Stimulated activated CD8-positive, alpha-beta memory T cell treated with anti-CD3 and anti-CD28 coated beads, Interleukin-12 subunit alpha, Interleukin-12 subunit beta, amount 100 ng/mL, for 4 hours (primary cell): ENCODE results near the gene EXTL1.

Source experiments
- DNase-seq: peaks from one replicate; pipeline ENCODE4 v3.0.0-alpha.2; 2020; ENCODE audit warnings: low read depth

Gene EXTL1

DNA sequence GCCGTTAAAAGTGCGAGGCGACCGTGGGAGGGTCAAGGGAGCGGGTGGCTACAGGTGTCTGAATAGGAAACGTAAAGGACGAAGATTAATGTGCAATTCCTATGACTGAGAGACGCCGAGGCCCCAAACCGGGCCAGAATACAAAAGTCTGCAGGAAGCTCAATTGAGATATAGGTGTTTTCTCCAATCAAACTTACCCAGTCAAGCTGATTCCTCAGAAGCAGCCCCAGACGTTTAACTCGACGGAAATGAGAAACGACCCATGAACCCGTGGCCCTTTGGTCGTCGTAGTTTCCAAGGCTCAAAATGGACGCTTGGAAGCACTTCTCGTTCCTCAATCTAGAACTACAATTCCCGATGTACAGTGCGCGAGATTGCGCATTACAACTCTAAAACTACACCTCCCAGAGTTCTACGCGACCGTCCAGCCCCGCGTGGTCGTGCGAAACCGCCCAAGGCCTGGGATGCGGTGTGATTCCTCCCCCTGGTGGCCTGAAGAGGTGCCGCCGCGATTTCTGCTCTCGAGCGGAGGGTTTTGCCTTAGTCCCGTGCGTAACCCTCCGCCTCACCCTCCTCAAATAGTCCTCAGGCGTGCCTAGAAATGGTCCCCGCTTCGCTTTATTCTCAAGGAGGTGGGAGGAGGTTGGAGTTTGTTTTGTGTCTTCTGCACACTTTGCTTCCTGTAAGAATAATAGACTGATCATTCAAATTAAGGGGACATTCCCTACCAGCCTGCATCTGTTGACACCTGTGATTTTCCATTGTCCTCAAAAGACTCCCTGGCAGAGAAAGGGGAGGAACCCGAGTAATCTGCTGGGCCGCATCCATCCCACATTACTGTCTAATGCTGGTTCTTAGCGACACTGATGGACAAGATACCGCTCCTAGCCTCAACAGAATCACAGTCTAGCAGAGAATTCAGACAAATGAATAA, 23.5 kb upstream of the EXTL1 start, which contains the start of gene PAFAH2:
Gene PAFAH2, minus strand, starts transcription at position 236 of the 934 bp plus-strand sequence. CDS start 7,247 bp downstream, outside the sequence.
- DNase-seq = peak; percentile 90

DNA sequence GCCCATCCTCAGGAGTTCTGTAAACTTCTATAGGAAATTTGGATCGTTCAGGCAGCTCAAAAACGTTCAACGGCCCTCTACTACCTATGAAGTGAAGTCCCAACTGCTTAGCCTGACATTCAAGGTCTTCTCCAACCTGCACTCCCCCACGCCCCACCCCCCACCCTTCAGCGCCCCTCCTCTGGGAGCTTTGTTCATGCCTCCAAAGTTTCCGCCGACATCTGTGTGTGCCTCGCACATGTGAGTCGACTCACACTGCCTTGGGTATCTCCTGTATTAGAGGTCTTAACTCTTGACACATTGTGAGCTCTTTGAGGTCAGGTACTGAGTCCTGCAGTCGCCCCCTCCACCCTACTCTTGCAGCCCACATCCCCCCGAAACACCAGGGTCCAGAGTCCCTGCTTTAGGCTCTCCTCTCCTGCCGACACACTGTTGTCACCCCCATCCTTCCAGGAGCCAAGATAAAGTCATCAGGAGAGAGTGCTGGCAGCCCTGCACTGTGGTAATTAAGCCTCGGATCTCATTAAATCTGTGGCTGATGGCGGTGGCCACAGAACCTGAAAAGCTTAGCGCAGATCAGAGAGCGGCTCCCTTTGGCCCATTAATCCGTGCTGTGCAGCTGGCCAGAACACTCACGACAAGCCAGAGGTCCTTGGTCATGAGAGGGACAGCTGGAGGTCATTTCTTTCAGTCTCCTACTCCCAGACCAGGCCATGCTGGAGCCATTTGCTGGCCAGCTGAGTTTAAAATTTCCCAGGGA, 22.4 kb upstream of the EXTL1 start:
- no peak for DNase-seq

DNA sequence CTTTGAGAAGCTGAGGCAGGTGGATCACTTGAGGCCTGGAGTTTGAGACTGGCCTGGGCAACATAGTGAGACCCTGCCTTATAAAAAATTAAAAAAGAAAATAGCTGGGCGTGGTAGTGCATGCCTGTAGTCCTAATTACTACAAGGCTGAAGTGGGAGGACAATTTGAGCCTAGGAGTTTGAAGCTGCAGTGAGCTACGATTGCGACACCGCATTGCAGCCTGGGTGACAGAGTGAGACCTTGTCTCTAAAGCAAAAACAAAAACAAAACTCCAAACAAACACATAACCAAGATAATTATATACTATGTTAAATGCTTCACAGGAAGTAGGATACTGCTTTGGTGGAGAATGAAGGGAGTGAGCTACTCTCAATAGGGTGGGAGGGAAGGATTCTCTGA, 18.3 kb upstream of the EXTL1 start:
- DNase-seq = no peak

DNA sequence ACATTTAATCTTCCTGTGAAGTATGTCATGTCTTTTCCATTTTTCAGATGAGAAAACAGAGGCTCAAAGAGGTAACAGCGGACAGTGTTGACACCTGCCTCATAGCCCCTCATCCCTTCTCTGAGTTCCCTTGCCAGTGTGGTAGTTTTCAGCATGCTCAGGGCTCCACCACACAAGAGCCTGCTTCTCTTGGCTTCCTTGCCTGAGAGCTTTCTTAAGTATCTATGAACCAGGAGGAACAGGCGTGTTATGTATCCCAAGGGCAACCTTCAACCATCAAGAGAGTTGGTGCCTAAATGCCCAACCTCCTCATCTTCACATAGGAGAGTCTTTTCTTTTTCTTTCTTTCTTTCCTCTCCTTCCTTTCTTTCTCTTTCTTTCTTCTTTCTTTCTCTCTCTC, 17.8 kb upstream of the EXTL1 start:
- DNase-seq = no peak

DNA sequence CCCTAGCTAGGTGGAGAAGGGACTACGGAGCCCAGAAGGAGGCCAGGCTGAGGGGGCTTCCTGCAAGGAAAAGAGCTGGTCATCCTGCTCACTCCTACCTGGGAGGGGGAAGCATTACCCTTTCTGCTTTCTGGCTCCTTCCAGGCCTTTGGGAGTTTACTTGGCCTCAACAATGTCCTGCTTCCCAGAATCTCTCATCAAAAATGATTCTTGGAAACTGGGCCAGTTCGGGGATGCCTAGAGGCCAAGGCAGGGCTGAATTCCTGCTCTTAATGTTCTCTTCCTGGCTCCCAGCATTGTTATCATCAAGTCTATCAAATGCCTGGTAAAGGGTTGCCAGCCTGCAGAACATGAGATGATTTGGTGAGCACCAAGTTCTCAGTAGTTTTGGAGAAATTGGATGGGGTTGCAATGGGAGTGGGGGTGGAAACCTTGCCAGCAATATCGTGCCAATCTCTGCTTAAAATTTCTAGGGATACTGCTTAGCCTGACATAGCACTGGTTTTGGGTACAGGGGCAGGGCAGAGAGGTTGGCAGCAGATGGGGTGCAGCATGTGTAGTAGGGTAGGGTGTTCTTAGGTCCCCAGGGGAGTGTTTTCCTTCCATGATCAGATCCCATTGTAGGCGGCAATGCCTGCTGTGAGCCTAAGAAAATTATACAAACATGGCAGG, 16.0 kb upstream of the EXTL1 start:
- no peak for DNase-seq

DNA sequence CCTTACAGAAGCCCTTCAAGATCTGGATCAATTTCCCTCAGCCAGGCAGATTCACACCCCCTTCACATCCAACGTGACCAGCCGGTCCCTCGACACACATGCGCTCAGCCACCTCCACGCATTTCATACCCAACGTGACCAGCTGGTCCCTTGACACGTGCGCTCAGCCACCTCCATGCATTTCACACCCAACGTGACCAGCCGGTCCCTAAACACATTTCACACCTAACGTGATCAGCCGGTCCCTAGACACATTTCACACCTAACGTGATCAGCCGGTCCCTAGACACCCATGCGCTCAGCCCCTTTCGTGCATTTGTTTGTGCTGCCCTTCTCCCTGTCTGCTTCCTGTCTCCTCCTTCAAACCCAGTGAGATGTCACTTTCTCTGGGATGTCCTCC, 14.9 kb upstream of the EXTL1 start:
- DNase-seq = no peak

DNA sequence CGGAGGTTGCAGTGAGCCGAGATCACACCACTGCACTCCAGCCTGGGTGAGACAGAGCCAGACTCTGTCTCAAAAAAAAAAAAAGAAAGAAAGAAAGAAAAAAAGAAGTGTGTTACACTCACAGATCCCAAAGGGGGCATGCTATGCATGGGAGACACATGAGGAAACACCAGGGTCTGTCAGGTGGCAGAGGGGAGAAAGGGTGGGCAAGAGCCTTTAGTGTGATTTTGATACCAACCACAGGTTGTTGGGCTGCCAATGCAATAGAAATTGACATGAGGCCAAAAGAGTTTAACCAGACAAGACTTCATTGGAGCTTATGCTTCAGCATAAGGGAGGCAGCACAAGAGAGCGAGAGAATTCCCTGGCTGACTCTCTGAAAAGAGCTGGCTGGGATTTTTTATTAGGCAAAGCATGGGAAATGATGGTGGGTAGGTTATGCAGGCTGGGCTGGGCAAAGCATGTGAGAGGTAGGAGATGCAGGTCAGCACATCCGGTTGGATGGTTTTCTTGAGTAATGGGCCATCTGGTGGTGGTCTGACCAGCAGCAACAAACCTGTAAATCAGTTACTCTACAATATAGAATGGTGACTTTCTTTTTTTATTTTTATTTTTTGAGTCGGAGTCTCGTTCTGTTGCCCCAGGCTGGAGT, 11.7 kb upstream of the EXTL1 start:
- no peak for DNase-seq

DNA sequence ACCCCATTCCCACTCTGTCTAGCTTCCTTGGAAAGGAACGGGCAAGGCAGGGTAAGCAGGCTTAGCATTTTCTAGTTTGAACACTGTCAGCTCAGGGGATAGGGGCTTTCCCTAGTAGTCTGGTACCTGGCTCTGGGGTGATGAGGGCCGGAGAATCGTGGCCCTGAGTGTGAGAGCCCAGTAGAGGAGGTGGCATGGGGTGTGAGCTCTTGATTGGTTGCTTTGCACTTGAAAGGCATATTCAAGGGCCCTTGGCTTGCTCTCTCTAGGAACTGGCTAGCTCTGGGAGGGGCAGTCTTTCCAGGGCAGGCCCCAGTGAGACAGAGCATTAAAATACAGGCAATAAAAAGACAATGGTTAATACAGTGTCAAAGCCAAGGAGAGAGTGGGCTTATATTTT, 10.8 kb upstream of the EXTL1 start:
- DNase-seq = no peak

DNA sequence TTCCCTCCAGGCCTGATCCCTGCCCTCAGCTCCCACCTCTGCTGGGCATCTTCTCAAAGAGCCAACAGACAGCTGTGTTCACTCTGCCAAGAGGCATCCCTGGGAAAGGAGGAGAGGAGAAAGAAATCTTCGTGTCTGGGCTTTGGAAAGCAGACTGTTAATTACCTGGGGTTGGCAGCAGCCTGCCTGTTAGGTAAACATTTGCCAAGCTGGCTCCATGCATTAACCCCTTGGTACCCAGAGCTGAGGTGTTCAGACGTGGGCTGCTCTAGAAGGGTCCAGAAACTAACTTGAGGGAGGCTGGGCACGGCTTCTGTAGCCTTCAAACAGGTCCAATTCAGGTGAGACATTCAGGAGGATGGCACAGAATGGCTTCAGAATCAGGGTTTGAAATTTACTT, 8.7 kb upstream of the EXTL1 start:
- DNase-seq = no peak

DNA sequence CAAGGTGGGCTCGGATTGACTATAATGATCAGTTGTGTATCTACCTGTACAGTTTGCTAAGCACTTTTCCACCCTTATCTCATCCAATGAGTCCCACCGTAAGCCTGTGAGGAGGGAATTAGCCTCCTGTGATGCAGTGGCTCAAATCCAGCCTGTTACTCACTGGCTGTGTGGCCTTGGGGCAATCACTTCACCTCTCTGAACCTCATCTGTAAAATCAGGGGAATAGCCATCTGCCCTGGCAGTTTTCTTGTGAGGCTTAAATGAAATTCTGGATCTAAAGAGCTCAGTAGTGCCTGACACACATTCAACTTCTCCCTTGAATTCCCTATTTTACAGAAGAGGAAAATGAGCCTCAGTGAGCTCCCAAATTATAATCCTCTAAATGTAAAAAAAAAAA, 7.4 kb upstream of the EXTL1 start:
- DNase-seq = no peak

DNA sequence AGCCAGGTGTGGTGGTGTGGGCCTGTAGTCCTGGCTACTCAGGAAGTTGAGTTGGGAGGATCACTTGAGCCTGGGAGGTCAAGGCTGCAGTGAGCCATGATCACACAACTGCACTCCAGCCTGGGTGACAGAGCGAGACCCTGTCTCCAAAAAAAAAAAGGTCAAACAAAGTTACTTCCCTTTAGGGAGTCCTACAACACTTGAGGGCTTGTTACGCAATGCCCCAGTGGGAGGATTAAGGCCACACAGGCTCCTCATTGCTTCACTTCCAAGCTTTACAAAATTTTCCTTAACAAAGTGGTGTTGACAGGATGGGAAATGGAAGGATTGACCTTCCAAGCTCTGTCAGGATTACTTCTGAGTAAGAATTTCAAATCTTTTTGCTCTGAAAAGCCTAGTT, 6.2 kb upstream of the EXTL1 start:
- DNase-seq = no peak

DNA sequence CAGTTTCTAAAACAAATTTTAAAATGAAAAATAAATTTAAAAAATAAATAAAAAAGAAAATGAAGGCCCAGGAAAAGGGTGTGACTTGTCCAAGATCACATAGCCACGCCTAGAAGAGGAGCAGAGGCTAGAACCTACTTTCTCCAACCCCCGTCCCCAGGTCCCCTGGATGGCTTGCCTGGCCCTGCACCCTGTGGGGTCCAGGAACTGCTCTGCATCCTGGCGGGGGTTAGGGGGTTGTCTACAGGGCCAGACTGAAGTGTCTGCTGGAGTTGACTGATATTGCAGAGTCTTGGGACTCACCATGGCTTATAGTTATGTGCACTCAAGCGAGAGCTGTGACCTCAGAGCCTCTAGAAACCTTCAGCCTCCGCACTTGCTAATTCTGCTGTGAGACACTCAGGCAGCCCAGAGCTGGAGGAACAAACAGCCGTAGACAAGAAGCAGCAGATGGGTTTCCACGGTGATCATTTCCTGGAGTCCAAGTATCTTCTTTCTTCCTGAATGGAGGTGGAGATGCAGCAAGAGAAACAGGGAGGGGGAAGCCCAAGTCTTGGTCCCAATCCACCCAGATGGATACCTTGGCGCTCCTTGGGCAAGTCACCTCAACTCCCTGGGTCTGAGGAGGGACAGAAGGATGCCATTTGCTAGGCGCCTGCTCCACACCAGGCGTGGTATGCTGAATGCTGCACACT, 5.2 kb upstream of the EXTL1 start:
- DNase-seq = no peak

DNA sequence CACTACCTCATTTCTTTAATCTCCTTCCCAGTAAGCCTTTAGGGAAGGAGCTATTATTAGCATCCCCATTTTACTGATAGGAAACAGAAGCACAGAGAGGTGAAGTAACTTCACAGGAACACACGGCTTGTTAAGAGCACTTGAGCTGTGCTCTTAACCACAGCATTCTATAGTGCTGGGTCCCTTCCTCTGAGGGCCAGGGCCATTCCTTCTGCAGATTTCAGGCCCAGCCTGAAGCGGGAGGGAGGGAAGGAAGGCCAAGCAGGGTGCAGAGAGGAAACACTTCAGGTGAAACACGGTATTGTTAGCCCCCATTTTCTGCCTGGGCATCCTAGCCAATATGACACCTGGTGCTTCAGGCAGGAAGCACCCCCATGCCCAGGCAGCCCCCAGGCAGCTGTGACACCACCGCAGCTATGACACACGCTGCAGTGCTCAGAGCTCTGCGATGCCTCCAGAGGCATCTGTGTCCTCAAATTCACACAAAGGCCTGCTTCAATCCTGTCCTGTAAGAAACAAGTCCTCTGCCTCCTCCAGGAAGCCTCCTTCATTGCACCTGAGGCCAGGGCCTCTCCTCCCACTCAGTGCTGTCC, 4.5 kb upstream of the EXTL1 start:
- DNase-seq = no peak

DNA sequence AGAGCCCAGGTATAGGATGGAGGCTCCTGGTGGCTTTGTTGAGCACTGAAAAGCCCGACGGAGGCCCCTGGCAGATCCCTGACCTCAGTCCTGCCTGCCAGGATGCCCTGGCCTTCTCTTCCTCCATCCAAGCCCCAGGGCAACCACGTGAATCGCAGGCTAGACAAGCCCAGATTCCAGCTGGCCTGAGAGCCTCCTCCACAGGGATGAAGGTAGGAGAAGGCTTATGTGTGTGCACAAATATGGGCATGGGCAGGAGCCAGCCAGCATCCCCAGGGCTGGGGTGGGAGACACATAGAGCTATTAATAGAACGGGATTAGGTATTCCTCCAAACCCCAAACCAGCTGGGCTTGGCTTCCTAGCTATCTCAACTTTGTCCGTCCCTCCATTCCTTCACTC, 4.0 kb upstream of the EXTL1 start:
- DNase-seq = no peak

DNA sequence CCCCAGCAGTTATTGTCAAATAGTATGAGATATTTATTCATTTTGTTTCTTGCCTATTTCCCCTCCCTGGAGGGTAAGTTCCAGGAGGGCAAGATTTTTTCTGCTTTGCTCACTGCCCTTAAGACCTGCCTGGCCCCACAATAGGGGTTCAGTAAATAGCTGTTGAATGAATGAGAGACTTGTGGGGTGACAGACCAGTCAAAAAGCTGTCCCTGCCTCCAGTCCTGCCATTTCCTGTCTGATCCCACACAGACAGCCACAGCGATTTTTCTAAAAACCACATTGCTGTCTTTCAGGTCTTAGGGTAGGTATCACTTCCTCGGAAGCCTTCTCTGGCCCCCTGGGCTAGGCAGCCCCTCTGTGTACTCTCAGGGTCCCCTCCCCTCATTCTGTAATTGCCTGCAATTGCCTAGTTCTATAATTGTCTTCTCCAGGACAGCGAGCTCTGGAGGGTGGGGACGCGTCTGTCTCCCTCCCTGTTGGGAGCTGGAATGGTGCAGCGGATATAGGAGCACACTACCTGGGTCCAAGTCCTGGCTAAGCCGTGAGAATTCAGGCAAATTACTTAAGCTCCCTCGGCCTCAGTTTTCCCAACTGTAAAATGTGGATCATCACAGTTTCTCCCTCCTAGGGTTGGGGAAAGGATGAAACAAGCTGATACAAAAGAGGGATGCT, 1.8 kb upstream of the EXTL1 start:
- DNase-seq = no peak

DNA sequence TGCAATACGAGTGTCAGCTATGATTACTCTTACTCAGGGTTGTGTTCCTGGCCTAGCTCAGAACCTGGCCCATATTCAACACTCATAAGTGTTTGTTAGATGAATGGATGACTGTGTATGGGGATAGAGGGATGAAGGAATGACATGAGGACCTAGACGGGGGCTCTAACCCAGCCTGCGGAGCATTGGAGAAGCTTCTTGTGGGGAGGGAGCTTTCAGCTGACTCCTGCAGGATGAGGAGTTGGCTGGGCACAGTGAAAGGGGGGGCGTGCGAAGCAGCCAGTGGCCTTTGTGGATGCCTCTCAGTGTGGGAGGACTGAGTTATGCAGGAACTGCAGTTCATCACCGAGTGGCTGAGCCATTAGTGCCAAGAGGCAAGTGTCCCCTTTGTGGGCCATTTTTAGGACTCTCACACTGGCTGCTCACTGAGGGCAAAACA, 1.2 kb upstream of the EXTL1 start:
- no peak for DNase-seq

DNA sequence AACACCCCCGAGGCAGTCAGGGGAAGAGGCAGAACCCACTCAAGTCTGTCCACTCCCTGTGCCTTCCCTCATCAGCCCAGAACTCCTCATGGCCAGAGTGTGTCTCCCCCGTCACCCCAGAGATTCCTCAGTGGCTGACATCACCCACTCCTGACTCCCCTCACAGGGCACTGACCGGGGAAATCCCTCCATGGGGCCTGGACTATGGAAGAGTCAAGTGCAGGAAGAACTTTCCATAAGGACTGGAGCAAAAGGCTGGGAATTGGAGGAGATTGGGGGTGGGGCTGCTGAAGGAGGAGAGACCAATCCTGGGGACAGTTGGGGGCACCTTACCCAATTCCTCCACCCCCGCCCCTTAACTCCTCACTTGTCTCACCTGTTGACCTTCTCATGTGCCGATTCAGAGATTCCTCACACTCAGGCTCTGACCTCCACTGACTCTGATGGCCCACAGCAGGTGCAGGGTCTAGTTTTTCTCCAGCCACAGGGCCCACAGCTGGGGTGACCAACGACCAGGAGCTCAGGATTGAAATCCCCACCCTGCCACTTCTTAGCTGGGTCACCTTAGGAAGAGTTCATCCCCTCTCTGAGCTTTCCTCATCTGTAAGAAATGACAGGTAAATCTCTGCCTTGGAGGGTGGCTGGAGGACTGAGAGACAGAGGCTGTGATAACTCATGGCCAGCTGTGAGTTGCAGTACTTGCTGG, 481 bp upstream of the EXTL1 start:
- DNase-seq = no peak

DNA sequence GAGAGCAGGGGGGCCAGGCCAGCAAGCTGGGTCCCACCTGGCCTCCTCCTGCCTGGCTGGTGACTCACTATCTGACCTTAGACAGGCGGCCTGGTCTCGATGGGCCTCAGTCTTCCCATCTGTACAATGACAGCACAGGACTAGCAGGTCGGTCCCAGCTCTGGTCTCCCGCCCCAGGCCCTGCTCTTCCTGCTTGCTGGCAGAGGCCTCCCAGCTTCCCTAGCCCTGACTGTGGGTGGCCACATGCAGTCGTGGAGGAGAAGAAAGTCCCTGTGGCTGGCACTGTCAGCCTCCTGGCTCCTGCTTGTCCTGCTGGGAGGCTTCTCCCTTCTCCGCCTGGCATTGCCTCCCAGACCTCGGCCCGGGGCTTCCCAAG, 817 bp downstream of the EXTL1 start:
- DNase-seq = no peak

DNA sequence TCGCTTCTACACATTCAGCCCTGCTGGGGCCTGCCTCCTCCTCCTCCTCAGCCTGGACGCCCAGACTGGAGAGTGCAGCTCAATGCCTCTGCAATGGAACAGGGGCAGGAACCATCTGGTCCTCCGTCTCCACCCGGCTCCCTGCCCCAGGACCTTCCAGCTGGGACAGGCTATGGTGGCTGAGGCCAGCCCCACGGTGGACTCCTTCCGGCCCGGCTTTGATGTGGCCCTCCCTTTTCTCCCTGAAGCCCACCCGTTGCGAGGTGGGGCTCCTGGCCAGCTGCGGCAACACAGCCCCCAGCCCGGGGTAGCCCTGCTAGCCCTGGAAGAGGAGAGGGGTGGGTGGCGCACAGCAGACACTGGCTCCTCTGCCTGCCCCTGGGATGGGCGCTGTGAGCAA, 1.4 kb downstream of the EXTL1 start:
- no peak for DNase-seq

DNA sequence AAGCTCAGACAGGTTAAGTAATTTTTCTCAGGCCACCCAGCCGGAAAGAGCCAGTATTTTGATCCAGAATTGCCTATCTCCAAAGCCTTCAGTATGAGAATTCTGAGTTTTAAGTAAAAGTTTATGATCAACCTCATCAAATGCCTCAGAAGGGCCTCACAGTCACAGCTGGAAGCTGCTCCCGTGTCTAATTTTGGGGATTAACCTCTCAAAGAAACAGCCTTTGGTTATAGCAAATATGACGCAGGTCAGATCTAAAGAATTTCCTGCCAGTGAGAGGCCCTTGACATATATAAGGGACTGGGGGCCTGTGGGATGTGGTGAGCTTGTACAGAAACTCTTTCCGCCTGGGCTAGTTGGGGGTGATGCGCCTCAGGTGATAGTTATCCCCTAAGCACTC, 2.3 kb downstream of the EXTL1 start:
- DNase-seq = no peak
